ENCODE results near the gene PLEKHF1. TPM values are rescaled to one million over a fixed set of nuclear protein-coding genes. Genes with fewer than 3 reads are reported as not detected.

The PLEKHF1 gene
- total and polyA plus RNA-seq, 2 donors (not counting 1 experiment from before 2014, with no cell fraction given), result 5.5 to 9.8 TPM

- H3K27ac ChIP-seq (ENCODE audit: low read length in 2 of 2), result no peak overlapping the region
- no peak overlapping the region for H3K4me2 ChIP-seq (replicated peaks; ENCODE audit: low read depth, low read length, poor library complexity, severe bottlenecking)
- H3K9me3 ChIP-seq (ENCODE audit: control extremely low read depth in 1 of 3, control insufficient read depth in 2 of 3, insufficient read depth in 1 of 3, low read length in 2 of 3), result no peaks in the 10 kb centered on the region
- ATAC-seq (ENCODE audit: low read depth), result no peak
- no peak overlapping the region for H3K4me3 ChIP-seq (ENCODE audit: control extremely low read depth in 1 of 5, extremely low read depth in 1 of 5, insufficient read depth in 1 of 5, low read depth in 2 of 5, low read length in 4 of 5)
- ChIA-PET POLR2A (no interaction called here), CTCF (interaction anchor here (0.8 to 3.7 kb wide), 3 partner anchors 12 to 98 kb away, joined by 3 to 15 read pairs (median 11); partner anchors contain the start of gene POP4)
- Mint-ChIP-seq H3K27ac (no peak overlapping the region), H3K9me3 (ENCODE audit: insufficient read depth) (no peaks in the 10 kb centered on the region), H3K4me1 (peaks cover 20% of the 10 kb centered on the region), H3K4me3 (no peak overlapping the region), H3K27me3 (peaks cover 15% of the 10 kb centered on the region)
- no peak for DNase-seq
- no peaks in the 10 kb centered on the region for H4K20me1 ChIP-seq (ENCODE audit: control insufficient read depth, insufficient read depth, low read length, poor library complexity, severe bottlenecking)
- WGBS (ENCODE audit: insufficient coverage), result 71% methylated on average over 5 of the region's 7 CpGs
- H3K79me2 ChIP-seq (ENCODE audit: control insufficient read depth, insufficient read depth, low read length), result no peaks in the 10 kb centered on the region
- H3K9ac ChIP-seq (ENCODE audit: low read length), result no peak overlapping the region
- peaks cover 2 to 27% of the 10 kb centered on the region in 2 experiments for H3K36me3 ChIP-seq (replicated peaks in 1 of 2; ENCODE audit: control extremely low read depth in 1 of 2, control insufficient read depth in 1 of 2, extremely low read depth in 1 of 2, insufficient read depth in 2 of 2, low read length in 1 of 2)
- H3K27me3 ChIP-seq (replicated peaks in 1 of 4; ENCODE audit: control extremely low read depth in 1 of 4, control insufficient read depth in 3 of 4, insufficient read depth in 4 of 4, low read length in 3 of 4), result peaks cover 0 to 12% (median 0%) of the 10 kb centered on the region in 4 experiments
- H3K4me1 ChIP-seq (ENCODE audit: control insufficient read depth in 2 of 2, insufficient read depth in 2 of 2, low read length in 2 of 2), result peaks cover 3 to 24% of the 10 kb centered on the region in 2 donors
- intact Hi-C loops (cut with micrococcal nuclease), result no loop called here
- H2AFZ ChIP-seq (ENCODE audit: insufficient read depth, low read depth, low read length, poor library complexity, severe bottlenecking), result no peak overlapping the region
- TF ChIP-seq, protein P1, sequence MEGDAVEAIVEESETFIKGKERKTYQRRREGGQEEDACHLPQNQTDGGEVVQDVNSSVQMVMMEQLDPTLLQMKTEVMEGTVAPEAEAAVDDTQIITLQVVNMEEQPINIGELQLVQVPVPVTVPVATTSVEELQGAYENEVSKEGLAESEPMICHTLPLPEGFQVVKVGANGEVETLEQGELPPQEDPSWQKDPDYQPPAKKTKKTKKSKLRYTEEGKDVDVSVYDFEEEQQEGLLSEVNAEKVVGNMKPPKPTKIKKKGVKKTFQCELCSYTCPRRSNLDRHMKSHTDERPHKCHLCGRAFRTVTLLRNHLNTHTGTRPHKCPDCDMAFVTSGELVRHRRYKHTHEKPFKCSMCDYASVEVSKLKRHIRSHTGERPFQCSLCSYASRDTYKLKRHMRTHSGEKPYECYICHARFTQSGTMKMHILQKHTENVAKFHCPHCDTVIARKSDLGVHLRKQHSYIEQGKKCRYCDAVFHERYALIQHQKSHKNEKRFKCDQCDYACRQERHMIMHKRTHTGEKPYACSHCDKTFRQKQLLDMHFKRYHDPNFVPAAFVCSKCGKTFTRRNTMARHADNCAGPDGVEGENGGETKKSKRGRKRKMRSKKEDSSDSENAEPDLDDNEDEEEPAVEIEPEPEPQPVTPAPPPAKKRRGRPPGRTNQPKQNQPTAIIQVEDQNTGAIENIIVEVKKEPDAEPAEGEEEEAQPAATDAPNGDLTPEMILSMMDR (IDR thresholded peaks at IDR 0.05), result no peak
- no peak for TF ChIP-seq EZH2 (IDR thresholded peaks at IDR 0.05; ENCODE audit: borderline replicate concordance, insufficient read depth, low read depth, low read length, poor library complexity, severe bottlenecking)
Observed at GRCh38 chr19:29618434-29618833, 46.8 kb upstream of the PLEKHF1 start.

DNA sequence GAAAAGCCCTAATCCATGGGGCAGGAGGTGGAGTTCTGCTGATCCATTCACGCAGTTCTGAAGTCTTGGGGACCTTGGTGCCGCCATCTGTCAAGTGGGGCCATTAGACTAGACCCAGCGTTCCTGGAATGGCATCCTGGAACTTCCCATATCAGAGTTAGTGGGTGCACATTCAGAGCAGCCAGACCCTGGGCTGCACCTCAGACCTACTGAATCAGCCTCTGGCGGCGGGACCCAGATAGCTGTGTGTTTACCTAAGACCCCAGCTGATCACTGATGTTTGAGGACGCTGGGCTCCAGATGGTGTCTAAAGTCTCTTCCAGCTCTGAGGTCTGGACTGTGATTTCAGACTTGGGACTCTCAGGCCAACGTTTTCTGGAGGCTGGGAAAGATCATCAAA, 46.4 kb upstream of the PLEKHF1 start:
- 85% methylated on average over 7 of the region's 7 CpGs for WGBS (ENCODE audit: insufficient coverage)
- intact Hi-C loops (cut with micrococcal nuclease), result no loop called here
- Histone ChIP-seq H2AFZ (ENCODE audit: insufficient read depth, low read depth, low read length, poor library complexity, severe bottlenecking) (no peak overlapping the region), H3K36me3 (replicated peaks in 1 of 2; ENCODE audit: control extremely low read depth in 1 of 2, control insufficient read depth in 1 of 2, extremely low read depth in 1 of 2, insufficient read depth in 2 of 2, low read length in 1 of 2) (peaks cover under 1 to 22% of the 10 kb centered on the region in 2 experiments), H3K4me1 (ENCODE audit: control insufficient read depth in 2 of 2, insufficient read depth in 2 of 2, low read length in 2 of 2) (peaks cover 3 to 24% of the 10 kb centered on the region in 2 donors), H3K4me2 (replicated peaks; ENCODE audit: low read depth, low read length, poor library complexity, severe bottlenecking) (no peak overlapping the region), H3K79me2 (ENCODE audit: control insufficient read depth, insufficient read depth, low read length) (no peaks in the 10 kb centered on the region), H3K4me3 (ENCODE audit: control extremely low read depth in 1 of 5, extremely low read depth in 1 of 5, insufficient read depth in 1 of 5, low read depth in 2 of 5, low read length in 4 of 5) (no peak overlapping the region), H3K9me3 (ENCODE audit: control extremely low read depth in 1 of 3, control insufficient read depth in 2 of 3, insufficient read depth in 1 of 3, low read length in 2 of 3) (no peaks in the 10 kb centered on the region), H3K9ac (ENCODE audit: low read length) (no peak overlapping the region), H3K27me3 (replicated peaks in 1 of 4; ENCODE audit: control extremely low read depth in 1 of 4, control insufficient read depth in 3 of 4, insufficient read depth in 4 of 4, low read length in 3 of 4) (peaks cover 0 to 12% (median 0%) of the 10 kb centered on the region in 4 experiments), H3K27ac (ENCODE audit: low read length in 2 of 2) (no peak overlapping the region), H4K20me1 (ENCODE audit: control insufficient read depth, insufficient read depth, low read length, poor library complexity, severe bottlenecking) (no peaks in the 10 kb centered on the region)
- Mint-ChIP-seq H3K27me3 (peaks cover 15% of the 10 kb centered on the region), H3K4me3 (no peak overlapping the region), H3K4me1 (peaks cover 20% of the 10 kb centered on the region), H3K27ac (no peak overlapping the region), H3K9me3 (ENCODE audit: insufficient read depth) (no peaks in the 10 kb centered on the region)
- DNase-seq (no peak), ATAC-seq (ENCODE audit: low read depth) (no peak)
- POLR2A ChIA-PET, result no interaction called here
- CTCF ChIA-PET, result interaction anchor here (0.9 to 3.7 kb wide), 4 partner anchors 8 to 254 kb away, joined by 3 to 15 read pairs (median 10); partner anchors contain the start of gene POP4
- TF ChIP-seq EZH2 (IDR thresholded peaks at IDR 0.05; ENCODE audit: borderline replicate concordance, insufficient read depth, low read depth, low read length, poor library complexity, severe bottlenecking), result no peak
- TF ChIP-seq, protein P1 (IDR thresholded peaks at IDR 0.05), result no peak
